ENCODE data around the gene SPINT3.

GRCh38 chr20:45467861-45468260 lies 47.6 kb downstream of the SPINT3 start:
- TF ChIP-seq CTCF (IDR thresholded peaks at IDR 0.05 in 4 of 5, conservative IDR thresholded peaks at IDR 0.05 in 1 of 5) (no peak), POLR2A (IDR thresholded peaks at IDR 0.05) (no peak)

Data from gastrocnemius medialis (tissue), 4 donors.